LHCN-M2 (cell line): ENCODE measurements around the gene LRMDA. TPM values are rescaled to one million over a fixed set of nuclear protein-coding genes. Genes with fewer than 3 reads are reported as not detected.
A peak's percentile ranks its signal among the peaks of the same experiment; 100 is the strongest.

Experiments used
- DNase-seq: peaks from one replicate; pipeline ENCODE4 v3.0.0-alpha.2; 2012; ENCODE audit warnings: low read depth
- total RNA-seq: library from RNA; depleted of rRNA; stranded (reverse); fragments of >200 nt; gene quantifications from 2 replicates; pipeline ENCODE4 v1.2.3, GENCODE V29; 2014

The LRMDA gene
- total RNA-seq, 1 experiment from 2014 or later = not detected

GRCh38 chr10:76297358-76297757 lies 865.9 kb downstream of the LRMDA start:
- no peak for DNase-seq

GRCh38 chr10:76297780-76298281 lies 866.4 kb downstream of the LRMDA start:
- DNase-seq = no peak

- no peak for DNase-seq
These were observed 866.9 kb downstream of the LRMDA start for GRCh38 chr10:76298329-76298728.

GRCh38 chr10:76299501-76299900 lies 868.1 kb downstream of the LRMDA start:
- no peak for DNase-seq

GRCh38 chr10:76301211-76301610 lies 869.8 kb downstream of the LRMDA start:
- DNase-seq = no peak

- peak; percentile 19 for DNase-seq
These were observed 870.5 kb downstream of the LRMDA start for GRCh38 chr10:76301950-76302349.

GRCh38 chr10:76302481-76302880 lies 871.1 kb downstream of the LRMDA start:
- DNase-seq = no peak

GRCh38 chr10:76302961-76303630 lies 871.7 kb downstream of the LRMDA start:
- DNase-seq = no peak

- DNase-seq = peak; percentile 66
These were observed 872.4 kb downstream of the LRMDA start for GRCh38 chr10:76303682-76304316.

GRCh38 chr10:76305930-76306615 lies 874.6 kb downstream of the LRMDA start:
- no peak for DNase-seq

- DNase-seq = peak; percentile 52
These were observed 875.4 kb downstream of the LRMDA start for GRCh38 chr10:76306856-76307255.

- no peak for DNase-seq
These were observed 877.6 kb downstream of the LRMDA start for GRCh38 chr10:76309070-76309469.

- DNase-seq = no peak
These were observed 878.5 kb downstream of the LRMDA start for GRCh38 chr10:76309741-76310587.

GRCh38 chr10:76310588-76311080 lies 879.2 kb downstream of the LRMDA start:
- no peak for DNase-seq

- peak; percentile 39 for DNase-seq
These were observed 880.6 kb downstream of the LRMDA start for GRCh38 chr10:76311752-76312636.

GRCh38 chr10:76315240-76315639 lies 883.8 kb downstream of the LRMDA start:
- no peak for DNase-seq

- no peak for DNase-seq
These were observed 884.8 kb downstream of the LRMDA start for GRCh38 chr10:76316234-76316633.

GRCh38 chr10:76317078-76317477 lies 885.7 kb downstream of the LRMDA start:
- no peak for DNase-seq

GRCh38 chr10:76318211-76318610 lies 886.8 kb downstream of the LRMDA start:
- no peak for DNase-seq

- DNase-seq = peak; percentile 10
These were observed 888.2 kb downstream of the LRMDA start for GRCh38 chr10:76319661-76320060.
